Stimulated activated CD8-positive, alpha-beta memory T cell treated with anti-CD3 and anti-CD28 coated beads, Interleukin-7, amount 100 ng/mL, for 1 hour (primary cell): ENCODE measurements around the gene WDR41.

Experiments
- DNase-seq, 2 donors: peaks; one replicate each; pipeline ENCODE4 v3.0.0-alpha.2; 2020; ENCODE audit warnings: low read depth in 2 of 2

WDR41 gene

DNA sequence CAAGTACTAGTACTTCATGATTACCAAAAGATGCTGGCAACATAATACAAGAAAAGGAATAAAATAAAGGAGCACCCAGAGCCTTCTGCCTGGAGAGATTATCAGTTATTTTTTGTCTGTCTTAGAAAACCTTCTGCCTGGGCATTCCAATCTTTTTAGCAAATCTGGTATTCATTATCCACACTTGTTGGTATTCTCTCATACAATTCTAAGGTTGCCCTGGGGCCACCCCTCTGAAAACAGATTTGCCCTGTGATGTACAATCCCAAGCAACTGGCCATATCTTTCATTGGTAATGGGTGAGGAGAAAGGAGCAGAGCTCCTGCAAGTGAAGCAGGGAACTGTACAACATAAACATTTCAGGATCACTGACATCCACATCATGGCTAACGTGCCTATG, 47.8 kb downstream of the WDR41 start:
- no peak for DNase-seq

GRCh38 chr5:77443670-77444069, 48.4 kb downstream of the WDR41 start:
- DNase-seq = no peak

- DNase-seq = no peak
These were observed 54.0 kb downstream of the WDR41 start for GRCh38 chr5:77438071-77438470.

GRCh38 chr5:77437194-77437593, 54.9 kb downstream of the WDR41 start:
- DNase-seq = no peak

DNA sequence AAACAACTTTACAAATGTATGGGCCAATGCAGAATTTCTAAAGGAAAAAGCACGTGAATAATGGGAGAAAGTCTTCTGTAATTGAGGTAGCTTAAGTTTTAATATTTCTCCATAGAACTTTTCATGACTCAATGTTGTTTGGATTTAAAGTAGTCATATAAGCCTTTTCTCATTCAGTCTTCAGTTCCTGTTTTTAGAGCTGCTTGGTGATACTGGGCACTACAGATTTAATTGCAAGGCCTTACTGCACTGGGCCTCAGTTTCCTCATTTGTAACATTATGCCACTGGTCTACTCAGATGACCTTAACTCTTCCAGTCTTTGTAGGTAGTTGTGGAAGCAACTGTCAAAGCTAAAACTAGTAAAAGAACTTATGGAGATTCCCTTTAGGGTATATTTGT, 60.4 kb downstream of the WDR41 start:
- DNase-seq = no peak

- DNase-seq = no peak
These were observed 60.8 kb downstream of the WDR41 start for GRCh38 chr5:77431286-77431685.

DNA sequence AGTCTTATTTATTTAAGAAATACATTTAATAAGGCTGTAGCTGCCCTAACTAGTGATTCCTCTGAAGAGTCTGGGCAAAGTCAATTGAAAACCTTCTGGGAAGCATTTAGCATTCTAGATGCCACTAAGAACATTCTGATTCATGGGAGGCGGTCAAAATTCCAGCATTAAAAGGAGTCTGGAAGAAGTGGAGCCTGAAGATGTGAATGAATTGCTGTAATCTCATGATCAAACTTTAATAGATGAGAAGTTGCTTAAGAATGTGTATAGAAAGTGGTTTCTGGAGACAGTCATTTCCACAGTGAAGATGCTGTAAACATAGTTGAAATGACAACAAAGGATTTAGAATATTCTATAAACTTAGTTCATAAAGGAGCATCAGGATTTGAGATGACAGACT, 61.4 kb downstream of the WDR41 start:
- no peak for DNase-seq

DNA sequence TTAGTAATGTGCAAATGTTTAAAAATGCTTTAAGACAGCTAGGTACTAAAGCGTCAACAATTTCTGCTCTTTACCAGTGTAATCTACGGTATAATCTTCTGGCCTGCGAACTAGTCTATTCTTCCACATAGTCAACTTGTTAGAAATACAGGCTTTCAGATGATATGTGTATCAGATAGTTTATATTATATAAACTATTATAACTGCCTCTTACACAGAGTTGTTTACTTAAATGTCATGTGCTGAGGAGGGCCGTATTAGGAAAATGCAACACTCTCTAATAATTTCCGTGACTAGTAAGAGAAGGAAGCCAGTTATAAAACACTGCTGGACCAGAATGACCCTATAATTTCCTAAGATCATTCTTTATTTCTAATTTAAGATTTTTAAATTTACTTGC, 63.6 kb downstream of the WDR41 start:
- no peak for DNase-seq

DNA sequence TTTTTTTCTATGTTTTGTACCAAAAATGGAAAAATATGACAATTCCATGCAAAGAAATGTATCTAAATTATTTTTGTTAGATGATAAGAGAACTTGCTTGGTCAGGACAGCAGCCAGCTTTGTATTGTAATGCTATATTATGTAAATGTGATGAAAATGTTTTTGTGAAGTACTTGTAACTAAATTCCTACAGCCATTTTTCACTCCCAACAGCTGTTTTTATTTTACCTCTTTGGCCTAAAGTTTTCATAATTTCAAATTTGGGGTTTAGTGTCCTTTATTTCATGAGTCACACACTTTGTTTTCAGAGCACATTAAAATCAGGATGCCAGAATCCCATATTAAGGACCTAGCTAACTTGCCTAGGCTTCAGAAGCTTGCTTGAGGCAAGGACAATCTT, 64.1 kb downstream of the WDR41 start:
- no peak for DNase-seq

GRCh38 chr5:77426670-77427069, 65.4 kb downstream of the WDR41 start:
- no peak for DNase-seq

DNA sequence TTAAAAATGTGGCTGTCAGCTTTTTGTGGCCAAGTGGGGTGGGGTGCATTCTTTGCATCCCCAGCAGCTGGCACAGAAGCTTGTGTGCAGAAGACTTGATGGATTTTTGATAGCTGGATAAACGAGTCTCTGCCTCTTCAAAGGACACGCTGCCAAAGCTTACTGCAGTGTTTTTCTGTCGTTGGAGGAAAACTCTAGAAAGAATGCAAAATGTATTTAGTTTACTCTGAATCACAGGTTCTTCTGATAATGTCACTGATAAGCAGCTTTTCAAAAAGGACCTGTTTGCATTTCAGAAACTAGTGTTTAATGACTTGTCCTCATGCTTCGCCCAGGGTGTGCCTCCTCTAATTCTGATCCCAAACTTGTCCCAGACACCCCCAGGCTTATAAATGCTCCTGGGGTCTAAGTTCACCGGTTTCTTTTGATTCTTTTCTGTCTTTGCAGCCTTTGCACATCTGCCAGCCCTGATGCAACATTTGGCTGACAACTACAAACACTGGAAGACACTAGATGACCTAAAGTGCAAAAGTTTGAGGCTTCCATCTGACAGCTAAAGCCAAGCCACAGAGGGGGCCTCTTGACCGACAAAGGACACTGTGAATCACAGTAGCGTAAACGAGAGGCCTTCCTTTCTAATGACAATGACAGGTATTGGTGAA, 66.0 kb downstream of the WDR41 start:
- DNase-seq = no peak

GRCh38 chr5:77425420-77425819, 66.7 kb downstream of the WDR41 start:
- DNase-seq = no peak

DNA sequence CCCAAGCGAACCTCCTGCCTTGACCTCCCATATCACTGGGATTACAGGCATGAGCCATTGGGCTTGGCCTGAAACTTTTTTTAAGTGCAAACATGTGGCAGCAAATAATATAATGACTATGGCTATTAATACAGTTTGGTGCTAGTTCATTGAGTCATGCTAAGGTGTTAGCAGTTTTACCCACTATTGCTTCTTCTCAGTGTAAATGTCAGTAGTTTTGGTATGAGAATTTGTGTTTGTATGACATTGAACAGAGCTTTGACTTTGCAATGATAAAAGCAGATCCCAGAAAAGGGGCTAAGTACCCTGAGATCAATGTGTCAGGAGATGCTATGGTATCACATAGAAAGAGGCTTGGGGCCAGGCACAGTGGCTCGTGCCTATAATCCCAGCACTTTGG, 67.2 kb downstream of the WDR41 start:
- DNase-seq = no peak

GRCh38 chr5:77423022-77423750, 68.9 kb downstream of the WDR41 start:
- no peak for DNase-seq

- DNase-seq = no peak
These were observed 71.2 kb downstream of the WDR41 start for GRCh38 chr5:77420940-77421339.

- no peak for DNase-seq
These were observed 72.2 kb downstream of the WDR41 start for GRCh38 chr5:77419644-77420582.

- no peak for DNase-seq
These were observed 73.2 kb downstream of the WDR41 start for GRCh38 chr5:77418601-77419581.

- no peak for DNase-seq
These were observed 74.0 kb downstream of the WDR41 start for GRCh38 chr5:77418162-77418561.

DNA sequence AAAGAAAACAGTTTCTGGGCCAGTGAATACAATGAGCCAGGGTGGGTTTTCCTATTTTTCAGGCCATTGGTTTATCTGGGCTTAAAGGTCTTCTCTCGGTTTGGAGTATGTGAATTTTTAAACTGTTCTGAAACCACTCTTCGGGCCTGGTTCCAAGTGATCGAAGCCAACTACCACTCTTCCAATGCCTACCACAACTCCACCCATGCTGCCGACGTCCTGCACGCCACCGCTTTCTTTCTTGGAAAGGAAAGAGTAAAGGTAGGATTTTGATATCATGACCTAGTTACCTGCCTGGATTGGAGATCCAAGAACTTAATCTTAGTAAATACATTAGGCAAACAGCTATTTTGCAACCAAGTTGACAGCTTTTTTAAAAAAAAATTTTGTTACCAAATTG, 79.1 kb downstream of the WDR41 start:
- DNase-seq = no peak

- DNase-seq = no peak
These were observed 82.1 kb downstream of the WDR41 start for GRCh38 chr5:77409870-77410621.

DNA sequence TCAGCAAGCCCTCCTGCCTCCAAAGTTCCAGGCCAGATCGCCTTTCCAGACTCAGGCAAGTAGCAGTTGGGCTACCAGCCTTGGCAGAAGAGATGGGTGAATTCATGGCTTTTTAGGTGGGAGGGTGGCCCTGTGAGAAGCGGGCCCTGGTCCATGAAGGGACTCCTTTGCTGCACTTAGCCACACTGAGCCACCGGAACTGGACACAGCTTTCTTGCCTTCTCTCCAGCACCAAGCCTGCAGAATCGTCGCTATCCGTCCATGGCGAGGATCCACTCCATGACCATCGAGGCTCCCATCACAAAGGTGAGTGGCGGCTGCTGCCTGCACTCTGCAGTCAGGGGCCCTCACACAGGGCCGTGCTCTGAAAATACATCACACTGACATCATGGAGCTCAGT, 85.0 kb downstream of the WDR41 start:
- DNase-seq = no peak
